Ascending aorta (tissue), 2 donors: ENCODE results near the gene PAFAH1B2. TPM values are rescaled to one million over a fixed set of nuclear protein-coding genes. Genes with fewer than 3 reads are reported as not detected.
"Not testable (repeated sequence)": the region's sequence is repeated elsewhere in the genome, so short reads cannot be mapped to it uniquely, and the experiment has no call there.

ENCODE experiments used
- DNase-seq, 2 donors: peaks; one replicate each; pipeline ENCODE4 v3.0.0-alpha.2; 2019; ENCODE audit warnings: low spot score in 2 of 2
- H3K27ac ChIP-seq, 2 donors: fragments of 200-600 bp; sonication (generic); one replicate each; pipeline ENCODE4 v1.5.1; 2016 to 2017; ENCODE audit warnings: mild to moderate bottlenecking in 1 of 2
- H3K27me3 ChIP-seq: fragments of 200-600 bp; sonication (generic); one replicate; pipeline ENCODE4 v1.5.1; 2017
- H3K36me3 ChIP-seq, 2 donors: fragments of 200-600 bp; sonication (generic); one replicate each; pipeline ENCODE4 v1.5.1; 2016
- H3K4me1 ChIP-seq, 2 donors: fragments of 200-600 bp; sonication (generic); one replicate each; pipeline ENCODE4 v1.5.1; 2016 to 2017; ENCODE audit warnings: mild to moderate bottlenecking in 1 of 2
- H3K4me3 ChIP-seq, 2 donors: fragments of 200-600 bp; sonication (generic); one replicate each; pipeline ENCODE4 v1.5.1; 2016 to 2017; ENCODE audit warnings: mild to moderate bottlenecking in 1 of 2
- H3K9me3 ChIP-seq, 2 donors: fragments of 200-600 bp; sonication (generic); one replicate each; pipeline ENCODE4 v1.5.1; 2016
- CTCF ChIP-seq, 3 experiments: fragments of 200-600 bp in 2 of 3; fragments of 450-650 bp in 1 of 3; sonication (generic) in 2 of 3; IDR thresholded peaks; one replicate each; pipeline ENCODE4 v1.5.1; 2016 to 2019; ENCODE audit warnings: antibody characterized with exemption in 3 of 3, mild to moderate bottlenecking in 1 of 3, moderate library complexity in 1 of 3
- intact Hi-C: fragments of 100-400 bp; cut with DNase I; formaldehyde crosslinking; loops from one replicate; pipeline ENCODE4 v1.15.1; 2023
- total RNA-seq: library from RNA; depleted of rRNA; stranded (reverse); fragments of >200 nt; gene quantifications from one replicate; pipeline ENCODE4 v1.1.0, GENCODE V29; 2016

Gene PAFAH1B2
- total RNA-seq, 1 donor from 2014 or later: 60.7 TPM

- Histone ChIP-seq H3K4me1 (no peaks in the 10 kb centered on the region), H3K9me3 (no peaks in the 10 kb centered on the region), H3K27me3 (no peaks in the 10 kb centered on the region), H3K4me3 (no peak overlapping the region), H3K27ac (no peak overlapping the region), H3K36me3 (no peaks in the 10 kb centered on the region)
- TF ChIP-seq CTCF (IDR thresholded peaks at IDR 0.05): no peak
- intact Hi-C loops: no loop called here
- no peak for DNase-seq
Observed at GRCh38 chr11:117134431-117134830, 9.7 kb upstream of the PAFAH1B2 start.

- H3K36me3 ChIP-seq, H3K9me3 ChIP-seq, H3K27ac ChIP-seq, H3K27me3 ChIP-seq, intact Hi-C loops, DNase-seq, H3K4me3 ChIP-seq, H3K4me1 ChIP-seq: not testable (repeated sequence)
Observed at GRCh38 chr11:117134979-117135378, 9.1 kb upstream of the PAFAH1B2 start.

GRCh38 chr11:117137223-117138086, 6.6 kb upstream of the PAFAH1B2 start:
- H3K27me3 ChIP-seq, H3K4me3 ChIP-seq, H3K9me3 ChIP-seq, H3K4me1 ChIP-seq, H3K36me3 ChIP-seq, DNase-seq, intact Hi-C loops: not testable (repeated sequence)
- H3K27ac ChIP-seq: peak overlapping the region in 1 of 2 donors; percentile 39

- intact Hi-C loops: loop anchor here (1.0 kb wide), 1 partner anchor 355 kb away; the partner anchor contains the start of gene ZPR1
Observed at GRCh38 chr11:117143390-117143789, 697 bp upstream of the PAFAH1B2 start.

GRCh38 chr11:117144477-117145392, 648 bp downstream of the PAFAH1B2 start:
- H3K9me3 ChIP-seq: no peaks in the 10 kb centered on the region
- TF ChIP-seq CTCF (IDR thresholded peaks at IDR 0.05): no peak
- intact Hi-C loops: loop anchor here (1.0 to 5.0 kb wide), 4 partner anchors 34 to 183 kb away; partner anchors contain the start of genes CEP164, PCSK7, RNF214 and SIDT2
- peak overlapping the region; percentile 92 to 98 for H3K4me3 ChIP-seq
- peaks cover 6 to 18% of the 10 kb centered on the region in 2 donors for H3K36me3 ChIP-seq
- peak overlapping the region; percentile 91 to 95 for H3K27ac ChIP-seq
- H3K4me1 ChIP-seq: peaks cover 3 to 18% of the 10 kb centered on the region in 2 donors
- no peaks in the 10 kb centered on the region for H3K27me3 ChIP-seq
- peak; percentile 39 to 81 for DNase-seq

More at GRCh38 chr11:117143390-117143789, 697 bp upstream of the PAFAH1B2 start:
- Histone ChIP-seq H3K4me1 (peaks cover 3 to 18% of the 10 kb centered on the region in 2 donors), H3K4me3 (peak overlapping the region; percentile 92 to 98), H3K27me3 (no peaks in the 10 kb centered on the region), H3K9me3 (no peaks in the 10 kb centered on the region), H3K27ac (peak overlapping the region; percentile 91 to 95), H3K36me3 (peaks cover 6 to 18% of the 10 kb centered on the region in 2 donors)
- DNase-seq: peak in 1 of 2 donors; percentile 71
- no peak for TF ChIP-seq CTCF (IDR thresholded peaks at IDR 0.05)

- intact Hi-C loops: loop anchor here (2.0 to 5.0 kb wide), 2 partner anchors 47 to 182 kb away; partner anchors contain the start of genes CEP164 and SIK3
- no peak for TF ChIP-seq CTCF (IDR thresholded peaks at IDR 0.05)
- H3K4me3 ChIP-seq: peak overlapping the region; percentile 92 to 98
- no peaks in the 10 kb centered on the region for H3K9me3 ChIP-seq
- H3K4me1 ChIP-seq: peaks cover 3 to 18% of the 10 kb centered on the region in 2 donors
- H3K36me3 ChIP-seq: peaks cover 6 to 18% of the 10 kb centered on the region in 2 donors
- peak overlapping the region; percentile 91 to 95 for H3K27ac ChIP-seq
- no peak for DNase-seq
- H3K27me3 ChIP-seq: no peaks in the 10 kb centered on the region
Observed at GRCh38 chr11:117145393-117145761, 1.3 kb downstream of the PAFAH1B2 start.
